Measurements from ENCODE around the gene BAHCC1. TPM values are rescaled to one million over a fixed set of nuclear protein-coding genes. Genes with fewer than 3 reads are reported as not detected.

The BAHCC1 gene
- total RNA-seq, 1 experiment from 2014 or later: 11.9 TPM

GRCh38 chr17:81489998-81490992 lies 95.0 kb downstream of the BAHCC1 start:
- in situ Hi-C loops (cut with HindIII; ENCODE audit: low pct_unique_long_range_greater_than_20kb, low sequenced_read_pairs): no loop called here
- no peak for DNase-seq (ENCODE audit: low read depth)

GRCh38 chr17:81491181-81491581 lies 95.9 kb downstream of the BAHCC1 start:
- no peak for DNase-seq (ENCODE audit: low read depth)
- in situ Hi-C loops (cut with HindIII; ENCODE audit: low pct_unique_long_range_greater_than_20kb, low sequenced_read_pairs): no loop called here

GRCh38 chr17:81491761-81492160 lies 96.5 kb downstream of the BAHCC1 start:
- in situ Hi-C loops (cut with HindIII; ENCODE audit: low pct_unique_long_range_greater_than_20kb, low sequenced_read_pairs): no loop called here
- DNase-seq (ENCODE audit: low read depth): no peak

GRCh38 chr17:81492202-81492601 lies 96.9 kb downstream of the BAHCC1 start:
- DNase-seq (ENCODE audit: low read depth): no peak
- in situ Hi-C loops (cut with HindIII; ENCODE audit: low pct_unique_long_range_greater_than_20kb, low sequenced_read_pairs): no loop called here

GRCh38 chr17:81492706-81493105 lies 97.4 kb downstream of the BAHCC1 start:
- no peak for DNase-seq (ENCODE audit: low read depth)
- in situ Hi-C loops (cut with HindIII; ENCODE audit: low pct_unique_long_range_greater_than_20kb, low sequenced_read_pairs): no loop called here

- DNase-seq (ENCODE audit: low read depth): no peak
- in situ Hi-C loops (cut with HindIII; ENCODE audit: low pct_unique_long_range_greater_than_20kb, low sequenced_read_pairs): no loop called here
These were observed 98.2 kb downstream of the BAHCC1 start for GRCh38 chr17:81493198-81494038.

GRCh38 chr17:81494626-81495377 lies 99.5 kb downstream of the BAHCC1 start:
- in situ Hi-C loops (cut with HindIII; ENCODE audit: low pct_unique_long_range_greater_than_20kb, low sequenced_read_pairs): no loop called here

GRCh38 chr17:81498953-81499600 lies 103.8 kb downstream of the BAHCC1 start:
- in situ Hi-C loops (cut with HindIII; ENCODE audit: low pct_unique_long_range_greater_than_20kb, low sequenced_read_pairs): no loop called here
- no peak for DNase-seq (ENCODE audit: low read depth)

More at GRCh38 chr17:81494626-81495377, 99.5 kb downstream of the BAHCC1 start:
- DNase-seq (ENCODE audit: low read depth): no peak

GRCh38 chr17:81499601-81499970 lies 104.3 kb downstream of the BAHCC1 start:
- in situ Hi-C loops (cut with HindIII; ENCODE audit: low pct_unique_long_range_greater_than_20kb, low sequenced_read_pairs): no loop called here
- DNase-seq (ENCODE audit: low read depth): no peak

GRCh38 chr17:81500047-81500446 lies 104.8 kb downstream of the BAHCC1 start:
- in situ Hi-C loops (cut with HindIII; ENCODE audit: low pct_unique_long_range_greater_than_20kb, low sequenced_read_pairs): no loop called here
- no peak for DNase-seq (ENCODE audit: low read depth)

- no peak for DNase-seq (ENCODE audit: low read depth)
- in situ Hi-C loops (cut with HindIII; ENCODE audit: low pct_unique_long_range_greater_than_20kb, low sequenced_read_pairs): no loop called here
These were observed 107.3 kb downstream of the BAHCC1 start for GRCh38 chr17:81502471-81503017.

- in situ Hi-C loops (cut with HindIII; ENCODE audit: low pct_unique_long_range_greater_than_20kb, low sequenced_read_pairs): no loop called here
- no peak for DNase-seq (ENCODE audit: low read depth)
These were observed 108.4 kb downstream of the BAHCC1 start for GRCh38 chr17:81503619-81504018.

GRCh38 chr17:81508639-81509206 lies 113.5 kb downstream of the BAHCC1 start:
- in situ Hi-C loops (cut with HindIII; ENCODE audit: low pct_unique_long_range_greater_than_20kb, low sequenced_read_pairs): no loop called here
- no peak for DNase-seq (ENCODE audit: low read depth)

GRCh38 chr17:81509207-81509971 lies 114.1 kb downstream of the BAHCC1 start:
- peak; percentile 39 for DNase-seq (ENCODE audit: low read depth)
- in situ Hi-C loops (cut with HindIII; ENCODE audit: low pct_unique_long_range_greater_than_20kb, low sequenced_read_pairs): no loop called here

GRCh38 chr17:81509972-81510784 lies 114.9 kb downstream of the BAHCC1 start:
- in situ Hi-C loops (cut with HindIII; ENCODE audit: low pct_unique_long_range_greater_than_20kb, low sequenced_read_pairs): no loop called here
- no peak for DNase-seq (ENCODE audit: low read depth)

Measured in Caki2 (cell line).